Loucy (cell line): ENCODE measurements around the gene ALG14.

Source experiments
- H2AFZ ChIP-seq: fragments of 200-600 bp; sonication (generic); 2 replicates; pipeline ENCODE4 v1.6.0; 2016; ENCODE audit warnings: antibody characterized with exemption, mild to moderate bottlenecking, low read length, moderate library complexity
- H3F3A ChIP-seq: fragments of 200-600 bp; 2 replicates; pipeline ENCODE4 v1.6.0; 2016; ENCODE audit warnings: antibody characterized with exemption, low read depth, mild to moderate bottlenecking
- H3K27me3 ChIP-seq: fragments of 200-600 bp; sonication (generic); 2 replicates; pipeline ENCODE4 v1.6.1; 2014; ENCODE audit warnings: low read length, mild to moderate bottlenecking; ENCODE audit not compliant: insufficient read depth, poor library complexity, severe bottlenecking
- H3K36me3 ChIP-seq: fragments of 200-600 bp; sonication (generic); 2 replicates; pipeline ENCODE4 v1.6.1; 2016; ENCODE audit warnings: low read length; ENCODE audit not compliant: insufficient read depth
- H3K4me1 ChIP-seq: fragments of 200-600 bp; sonication (generic); 2 replicates; pipeline ENCODE4 v1.5.1; 2014; ENCODE audit warnings: low read length, mild to moderate bottlenecking; ENCODE audit not compliant: insufficient read depth, poor library complexity, severe bottlenecking
- H3K4me2 ChIP-seq: fragments of 200-600 bp; sonication (generic); 2 replicates; pipeline ENCODE4 v1.6.0; 2014; ENCODE audit warnings: antibody characterized with exemption, low read length, low read depth, mild to moderate bottlenecking; ENCODE audit not compliant: poor library complexity, severe bottlenecking
- H3K4me3 ChIP-seq: fragments of 200-600 bp; sonication (generic); 2 replicates; pipeline ENCODE4 v1.5.1; 2014; ENCODE audit warnings: low read length, mild to moderate bottlenecking, mixed read lengths; ENCODE audit not compliant: poor library complexity, severe bottlenecking
- H3K79me2 ChIP-seq: fragments of 200-600 bp; sonication (generic); 2 replicates; pipeline ENCODE4 v1.6.1; 2014; ENCODE audit warnings: low read length; ENCODE audit not compliant: insufficient read depth
- H3K9ac ChIP-seq: fragments of 200-600 bp; sonication (generic); 2 replicates; pipeline ENCODE4 v1.6.0; 2014; ENCODE audit warnings: mild to moderate bottlenecking, low read depth, low read length, moderate library complexity; ENCODE audit not compliant: poor library complexity, severe bottlenecking
- H3K9me2 ChIP-seq: fragments of 200-600 bp; sonication (generic); replicated peaks from 2 replicates; pipeline ENCODE4 v1.6.1; 2016; ENCODE audit warnings: low read depth, low read length, mixed read lengths
- H3K9me3 ChIP-seq: fragments of 200-600 bp; sonication (generic); 2 replicates; pipeline ENCODE4 v1.6.1; 2014; ENCODE audit warnings: mild to moderate bottlenecking, antibody characterized with exemption, low read length, low read depth; ENCODE audit not compliant: insufficient read depth
- H4K20me1 ChIP-seq: fragments of 200-600 bp; sonication (generic); 2 replicates; pipeline ENCODE4 v1.6.0; 2014; ENCODE audit warnings: antibody characterized with exemption, low read length, mild to moderate bottlenecking; ENCODE audit not compliant: insufficient read depth, poor library complexity, severe bottlenecking
- CTCF ChIP-seq: fragments of 200-600 bp; sonication (generic); conservative IDR thresholded peaks from 2 replicates; pipeline ENCODE4 v1.5.1; 2014; ENCODE audit warnings: mild to moderate bottlenecking, antibody characterized with exemption, low read length
- EZH2phosphoT487 ChIP-seq: fragments of 200-600 bp; IDR thresholded peaks from 2 replicates; pipeline ENCODE4 v1.6.1; 2018; ENCODE audit warnings: antibody characterized with exemption, mild to moderate bottlenecking, moderate library complexity, borderline replicate concordance

ALG14 gene

DNA sequence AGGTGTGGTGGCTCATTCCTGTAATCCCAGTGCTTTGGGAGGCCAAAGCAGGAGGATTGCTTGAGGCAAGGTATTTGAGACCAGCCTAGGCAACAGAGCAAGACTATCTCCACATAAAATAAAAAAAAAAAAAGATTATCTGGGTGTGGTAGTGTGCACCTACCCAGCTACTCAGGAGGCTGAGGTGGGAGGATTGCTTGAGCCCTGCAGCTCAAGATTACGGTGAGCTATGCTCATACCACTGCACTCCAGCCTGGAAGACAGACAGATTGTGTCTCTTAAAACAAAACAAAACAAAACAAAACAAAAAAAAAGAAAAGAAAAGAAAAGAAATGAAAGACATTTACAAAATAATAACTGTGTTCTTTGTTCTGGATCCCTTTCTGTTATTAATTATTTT lies 38.3 kb upstream of the ALG14 start:
- H3K4me3 ChIP-seq, result no peak overlapping the region

GRCh38 chr1:95108792-95109191 lies 36.0 kb upstream of the ALG14 start:
- no peak overlapping the region for H3K4me3 ChIP-seq
- no peaks in the 10 kb centered on the region for H3K79me2 ChIP-seq
- H3K4me2 ChIP-seq, result no peak overlapping the region
- H3K27me3 ChIP-seq, result no peaks in the 10 kb centered on the region
- no peaks in the 10 kb centered on the region for H3F3A ChIP-seq
- no peaks in the 10 kb centered on the region for H3K9me3 ChIP-seq
- H3K36me3 ChIP-seq, result no peaks in the 10 kb centered on the region
- no peaks in the 10 kb centered on the region for H4K20me1 ChIP-seq
- H2AFZ ChIP-seq, result no peak overlapping the region
- TF ChIP-seq EZH2phosphoT487, result no peak
- no peak for TF ChIP-seq CTCF
- no peaks in the 10 kb centered on the region for H3K4me1 ChIP-seq
- no peaks in the 10 kb centered on the region for H3K9me2 ChIP-seq
- H3K9ac ChIP-seq, result no peak overlapping the region

More for the DNA sequence above, 38.3 kb upstream of the ALG14 start:
- no peaks in the 10 kb centered on the region for H4K20me1 ChIP-seq
- H2AFZ ChIP-seq, result no peak overlapping the region
- no peaks in the 10 kb centered on the region for H3K79me2 ChIP-seq
- no peaks in the 10 kb centered on the region for H3K4me1 ChIP-seq
- H3F3A ChIP-seq, result no peaks in the 10 kb centered on the region
- no peak overlapping the region for H3K9ac ChIP-seq
- no peaks in the 10 kb centered on the region for H3K36me3 ChIP-seq
- no peaks in the 10 kb centered on the region for H3K9me2 ChIP-seq
- TF ChIP-seq CTCF (no peak), EZH2phosphoT487 (no peak)
- no peak overlapping the region for H3K4me2 ChIP-seq
- no peaks in the 10 kb centered on the region for H3K9me3 ChIP-seq
- H3K27me3 ChIP-seq, result no peaks in the 10 kb centered on the region

DNA sequence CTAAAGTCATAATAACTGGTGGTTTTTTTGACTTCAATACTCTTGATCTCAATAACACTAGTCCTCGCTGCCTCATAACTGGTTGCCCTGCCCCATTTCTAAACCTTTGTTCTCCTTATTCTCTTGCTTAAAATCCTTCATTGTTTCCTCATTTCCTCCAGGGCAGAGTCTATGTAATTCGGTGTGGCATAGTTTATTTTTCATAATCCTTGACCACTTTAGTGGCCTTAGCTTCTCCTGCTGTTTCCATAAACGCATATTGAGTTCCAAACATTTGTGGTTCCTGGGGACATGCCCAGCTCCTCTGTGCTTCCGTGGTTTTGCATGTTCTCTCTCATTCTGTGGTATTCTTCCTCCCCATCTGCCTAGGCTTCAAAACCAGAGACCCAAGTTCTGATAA lies 25.4 kb upstream of the ALG14 start:
- no peaks in the 10 kb centered on the region for H3K27me3 ChIP-seq
- no peak overlapping the region for H3K4me2 ChIP-seq
- H3K4me1 ChIP-seq, result no peaks in the 10 kb centered on the region

More for the DNA sequence above, 25.4 kb upstream of the ALG14 start:
- H4K20me1 ChIP-seq, result no peaks in the 10 kb centered on the region
- H3K4me3 ChIP-seq, result no peak overlapping the region
- TF ChIP-seq EZH2phosphoT487 (no peak), CTCF (no peak)
- H3K79me2 ChIP-seq, result no peaks in the 10 kb centered on the region
- H3K9me3 ChIP-seq, result no peaks in the 10 kb centered on the region
- H3K36me3 ChIP-seq, result no peaks in the 10 kb centered on the region
- no peak overlapping the region for H3K9ac ChIP-seq
- no peaks in the 10 kb centered on the region for H3K9me2 ChIP-seq
- H2AFZ ChIP-seq, result no peak overlapping the region
- no peaks in the 10 kb centered on the region for H3F3A ChIP-seq
